Glomerular endothelial cell (primary cell): ENCODE measurements around the gene SMIM9. TPM values are rescaled to one million over a fixed set of nuclear protein-coding genes. Genes with fewer than 3 reads are reported as not detected.

Experiments used
- DNase-seq: peaks from one replicate; pipeline ENCODE4 v3.0.0-alpha.2; 2011; ENCODE audit warnings: low read depth, low spot score; ENCODE audit errors: extremely low read depth
- total RNA-seq: library from RNA; depleted of rRNA; stranded (reverse); fragments of >200 nt; gene quantifications from 2 replicates; pipeline ENCODE4 v1.2.3, GENCODE V29; 2015

Gene SMIM9
- total RNA-seq, 1 donor from 2014 or later, result not detected

DNA sequence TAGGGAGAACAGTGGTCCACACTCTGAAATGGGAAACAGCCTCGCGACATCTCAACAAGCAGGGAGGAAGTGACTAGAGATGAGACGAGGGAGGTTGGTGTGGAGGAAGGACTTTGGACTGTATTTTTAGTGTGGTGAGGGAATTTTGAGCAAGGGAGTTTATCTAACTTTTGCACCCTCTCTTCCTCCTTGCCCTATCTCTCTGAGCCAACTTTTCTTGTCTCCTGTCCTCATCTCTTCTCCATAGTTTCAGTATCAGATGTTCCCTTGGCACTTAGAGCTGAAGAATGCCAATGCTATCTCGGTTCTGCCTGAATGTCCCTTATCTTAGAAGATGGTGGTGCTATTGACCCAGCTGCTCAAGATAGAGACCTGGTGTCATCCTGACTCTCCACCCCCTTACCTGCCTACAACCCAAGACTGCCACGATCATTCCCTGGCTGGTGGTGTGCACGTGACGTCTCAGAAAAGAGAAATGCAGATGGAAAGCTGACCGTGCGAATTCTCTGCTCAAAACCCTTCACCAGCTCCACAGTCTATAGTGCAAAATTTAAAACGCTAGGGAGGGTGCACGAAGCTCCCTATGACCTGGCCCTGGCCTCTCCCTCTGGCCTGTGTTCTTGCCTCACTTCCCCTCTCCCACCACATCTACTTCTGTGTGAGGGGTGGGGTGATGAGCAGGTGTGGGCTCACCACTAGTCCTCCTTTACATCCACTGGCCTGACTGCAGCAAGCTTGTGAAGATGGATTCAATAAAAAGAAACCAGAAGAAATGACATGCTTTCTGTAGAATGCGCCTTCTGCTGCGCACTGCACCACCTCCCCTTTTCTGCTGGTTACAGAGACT is 50.1 kb downstream of the SMIM9 start:
- DNase-seq, result no peak

- DNase-seq, result no peak
These were observed 53.5 kb downstream of the SMIM9 start for GRCh38 chrX:154780968-154781367.

DNA sequence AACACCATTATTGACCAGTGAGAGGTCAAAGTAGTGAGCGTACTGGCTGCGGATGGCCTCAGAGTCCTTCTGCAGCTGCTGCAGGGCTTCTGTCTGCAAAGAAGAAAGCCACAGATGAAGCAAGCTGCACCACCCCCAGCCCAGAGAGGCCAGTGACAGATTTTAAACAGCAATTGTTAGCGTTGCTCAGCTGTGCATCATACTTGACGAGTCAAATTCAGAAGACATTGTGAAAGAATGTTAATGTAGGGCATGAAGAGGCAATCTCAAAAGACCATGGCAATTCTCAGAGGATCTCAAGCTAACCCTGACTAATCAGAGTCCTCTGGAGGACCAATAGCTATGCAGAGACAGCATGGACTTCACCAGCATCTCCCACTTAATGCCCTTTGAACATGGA is 55.2 kb downstream of the SMIM9 start:
- DNase-seq, result no peak

GRCh38 chrX:154776753-154777152 is 57.7 kb downstream of the SMIM9 start:
- DNase-seq, result no peak

DNA sequence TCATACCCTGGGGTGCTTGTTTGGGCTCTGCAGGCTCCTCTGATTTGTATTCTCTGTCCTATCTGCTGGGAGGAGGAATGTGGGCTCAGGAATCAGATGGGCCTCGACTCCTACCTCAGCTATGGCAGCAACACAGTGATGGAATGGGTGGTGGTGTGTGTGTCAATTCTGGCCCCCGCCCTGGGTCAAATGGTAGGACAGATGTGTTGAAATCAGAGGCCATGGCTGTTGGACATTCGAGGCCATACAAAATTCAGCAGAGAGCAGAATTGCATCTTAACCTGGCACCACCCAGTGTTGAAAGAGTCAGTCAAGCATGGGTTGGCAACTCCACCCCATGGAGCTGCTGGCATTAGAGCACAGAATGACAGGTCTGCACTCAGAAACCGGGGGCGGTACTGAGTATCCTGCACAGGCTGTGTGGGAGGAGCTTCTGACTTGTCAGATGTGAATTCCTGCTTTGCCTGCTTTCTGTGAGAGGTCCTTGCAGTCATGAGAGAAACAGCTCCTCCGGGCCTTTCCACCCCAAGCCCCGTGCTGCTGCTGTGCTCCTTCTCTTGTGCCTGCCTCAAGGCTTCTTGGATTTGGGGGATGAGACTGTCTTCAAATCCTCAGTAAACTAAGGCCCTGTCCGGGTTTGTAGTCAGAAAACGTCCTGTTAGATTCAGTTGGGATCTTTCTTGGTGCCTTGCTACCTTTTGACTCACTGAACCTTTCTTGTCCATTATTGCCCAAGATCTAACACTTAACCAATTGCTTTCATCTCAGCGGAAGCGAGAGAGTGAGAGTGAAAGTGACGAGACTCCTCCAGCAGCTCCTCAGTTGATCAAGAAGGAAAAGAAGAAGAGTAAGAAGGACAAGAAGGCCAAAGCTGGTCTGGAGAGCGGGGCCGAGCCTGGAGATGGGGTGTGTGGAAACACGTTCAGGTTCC is 58.8 kb downstream of the SMIM9 start:
- no peak for DNase-seq

GRCh38 chrX:154774622-154775021 is 59.8 kb downstream of the SMIM9 start:
- DNase-seq, result no peak

Other genes with a start within 250 kb of the SMIM9 start
- not detected in 2 replicates for gene CTAG1A, start 249.5 kb downstream of the SMIM9 start, total RNA-seq
- not detected in 2 replicates for gene CTAG1B, start 215.4 kb downstream of the SMIM9 start, total RNA-seq
- not detected in 2 replicates for gene CTAG2, start 181.1 kb downstream of the SMIM9 start, total RNA-seq
- gene GAB3, start 83.6 kb downstream of the SMIM9 start, total RNA-seq, result 6.8 and 8.0 TPM in 2 replicates
- gene DKC1, start 71.8 kb downstream of the SMIM9 start, total RNA-seq, result 26.4 and 38.0 TPM in 2 replicates
- gene MPP1, start 29.2 kb downstream of the SMIM9 start, total RNA-seq, result 32.9 and 39.2 TPM in 2 replicates
- gene F8A1, start 51.7 kb upstream of the SMIM9 start, total RNA-seq, result 8.8 and 21.4 TPM in 2 replicates
- gene F8, start 188.1 kb upstream of the SMIM9 start, total RNA-seq, result 1.5 and 1.8 TPM in 2 replicates
- gene FUNDC2, start 192.2 kb upstream of the SMIM9 start, total RNA-seq, result 22.5 and 32.2 TPM in 2 replicates
- 10.6 and 10.9 TPM in 2 replicates for gene CMC4, start 236.5 kb upstream of the SMIM9 start, total RNA-seq
- gene MTCP1, start 236.5 kb upstream of the SMIM9 start, total RNA-seq, result 0.92 and 6.6 TPM in 2 replicates
- 15.8 and 16.2 TPM in 2 replicates for gene BRCC3, start 236.8 kb upstream of the SMIM9 start, total RNA-seq